Hindlimb muscle (tissue), 1 donor: ENCODE measurements around the gene PTPN11. TPM values are rescaled to one million over a fixed set of nuclear protein-coding genes. Genes with fewer than 3 reads are reported as not detected.
"Not testable (repeated sequence)": the region's sequence is repeated elsewhere in the genome, so short reads cannot be mapped to it uniquely, and the experiment has no call there.

Experiments
- DNase-seq: peaks from one replicate; pipeline ENCODE4 v3.0.0-alpha.2; 2013
- polyA plus RNA-seq: library from polyadenylated mRNA; unstranded; fragments of 120-200 nt; gene quantifications from one replicate; pipeline ENCODE4 v1.2.1, GENCODE V29; 2013; ENCODE audit not compliant: insufficient read length

PTPN11 gene
- polyA plus RNA-seq, 1 donor: 51.2 TPM

- no peak for DNase-seq
These were observed 32.0 kb downstream of the PTPN11 start for GRCh38 chr12:112450725-112451124.

- DNase-seq: no peak
These were observed 37.3 kb downstream of the PTPN11 start for GRCh38 chr12:112456029-112456428.

GRCh38 chr12:112457142-112457541 lies 38.4 kb downstream of the PTPN11 start:
- not testable (repeated sequence) for DNase-seq

GRCh38 chr12:112458330-112458729 lies 39.6 kb downstream of the PTPN11 start:
- no peak for DNase-seq

- DNase-seq: no peak
These were observed 40.0 kb downstream of the PTPN11 start for GRCh38 chr12:112458751-112459150.

GRCh38 chr12:112463478-112463877 lies 44.7 kb downstream of the PTPN11 start:
- no peak for DNase-seq

GRCh38 chr12:112464605-112465004 lies 45.9 kb downstream of the PTPN11 start:
- no peak for DNase-seq

GRCh38 chr12:112466011-112466422 lies 47.3 kb downstream of the PTPN11 start:
- DNase-seq: no peak

GRCh38 chr12:112466835-112467234 lies 48.1 kb downstream of the PTPN11 start:
- DNase-seq: no peak

- DNase-seq: no peak
These were observed 49.3 kb downstream of the PTPN11 start for GRCh38 chr12:112468046-112468445.

- DNase-seq: no peak
These were observed 54.3 kb downstream of the PTPN11 start for GRCh38 chr12:112473056-112473455.

- no peak for DNase-seq
These were observed 60.7 kb downstream of the PTPN11 start for GRCh38 chr12:112479413-112479812.

- DNase-seq: no peak
These were observed 62.2 kb downstream of the PTPN11 start for GRCh38 chr12:112480931-112481330.

- DNase-seq: no peak
These were observed 64.0 kb downstream of the PTPN11 start for GRCh38 chr12:112482733-112483132.

- DNase-seq: no peak
These were observed 67.6 kb downstream of the PTPN11 start for GRCh38 chr12:112486361-112486760.

GRCh38 chr12:112488257-112488876 lies 69.6 kb downstream of the PTPN11 start:
- no peak for DNase-seq

- DNase-seq: no peak
These were observed 70.7 kb downstream of the PTPN11 start for GRCh38 chr12:112489456-112489855.

GRCh38 chr12:112496496-112496895 lies 77.7 kb downstream of the PTPN11 start:
- DNase-seq: no peak

GRCh38 chr12:112498580-112498979 lies 79.8 kb downstream of the PTPN11 start:
- no peak for DNase-seq

GRCh38 chr12:112503512-112503911 lies 84.8 kb downstream of the PTPN11 start:
- DNase-seq: no peak

- no peak for DNase-seq
These were observed 87.9 kb downstream of the PTPN11 start for GRCh38 chr12:112506513-112507166.

GRCh38 chr12:112513471-112513870 lies 94.7 kb downstream of the PTPN11 start:
- no peak for DNase-seq

- DNase-seq: no peak
These were observed 95.7 kb downstream of the PTPN11 start for GRCh38 chr12:112514456-112514855.

- no peak for DNase-seq
These were observed 96.3 kb downstream of the PTPN11 start for GRCh38 chr12:112514926-112515642.
